Fibroblast of the aortic adventitia (primary cell): ENCODE results near the gene ACOT7. TPM values are rescaled to one million over a fixed set of nuclear protein-coding genes. Genes with fewer than 3 reads are reported as not detected.

ENCODE experiments used
- DNase-seq: peaks from one replicate; pipeline ENCODE4 v3.0.0-alpha.2; 2010; ENCODE audit warnings: low read depth
- H3K4me3 ChIP-seq: 2 replicates; pipeline ENCODE4 v1.5.1; 2011; ENCODE audit warnings: low read depth, mild to moderate bottlenecking, control low read depth, low read length, moderate library complexity
- CTCF ChIP-seq: IDR thresholded peaks from 2 replicates; pipeline ENCODE4 v1.5.1; 2011; ENCODE audit warnings: mild to moderate bottlenecking, low read length, control low read depth, inconsistent platforms; ENCODE audit not compliant: insufficient read depth
- total RNA-seq: library from RNA; depleted of rRNA; stranded (reverse); fragments of >200 nt; gene quantifications from 2 replicates; pipeline ENCODE4 v1.2.3, GENCODE V29; 2012; ENCODE audit warnings: low replicate concordance

The ACOT7 gene
- total RNA-seq, 1 donor, result 16.0 TPM

- no peak for DNase-seq
- H3K4me3 ChIP-seq, result no peak overlapping the region
- TF ChIP-seq CTCF, result no peak
Measured at GRCh38 chr1:6288665-6289064, 104.9 kb downstream of the ACOT7 start.

- no peak for TF ChIP-seq CTCF
- H3K4me3 ChIP-seq, result no peak overlapping the region
- no peak for DNase-seq
Measured at GRCh38 chr1:6288026-6288425, 105.5 kb downstream of the ACOT7 start.

- no peak overlapping the region for H3K4me3 ChIP-seq
- DNase-seq, result peak; percentile 66
- no peak for TF ChIP-seq CTCF
Measured at GRCh38 chr1:6287431-6287886, 106.1 kb downstream of the ACOT7 start.

- no peak overlapping the region for H3K4me3 ChIP-seq
- no peak for TF ChIP-seq CTCF
- DNase-seq, result no peak
Measured at GRCh38 chr1:6287029-6287428, 106.5 kb downstream of the ACOT7 start.

- H3K4me3 ChIP-seq, result no peak overlapping the region
- DNase-seq, result no peak
- no peak for TF ChIP-seq CTCF
Measured at GRCh38 chr1:6286266-6286665, 107.3 kb downstream of the ACOT7 start.

- no peak for DNase-seq
- no peak overlapping the region for H3K4me3 ChIP-seq
- no peak for TF ChIP-seq CTCF
Measured at GRCh38 chr1:6285336-6285735, 108.2 kb downstream of the ACOT7 start.

GRCh38 chr1:6282577-6283270 is 110.8 kb downstream of the ACOT7 start:
- no peak for DNase-seq
- TF ChIP-seq CTCF, result no peak
- no peak overlapping the region for H3K4me3 ChIP-seq
